Measurements from ENCODE around the gene IQGAP2.
A peak's percentile ranks its signal among the peaks of the same experiment; 100 is the strongest.
"Not testable (repeated sequence)": the region's sequence is repeated elsewhere in the genome, so short reads cannot be mapped to it uniquely, and the experiment has no call there.

Gene IQGAP2

DNA sequence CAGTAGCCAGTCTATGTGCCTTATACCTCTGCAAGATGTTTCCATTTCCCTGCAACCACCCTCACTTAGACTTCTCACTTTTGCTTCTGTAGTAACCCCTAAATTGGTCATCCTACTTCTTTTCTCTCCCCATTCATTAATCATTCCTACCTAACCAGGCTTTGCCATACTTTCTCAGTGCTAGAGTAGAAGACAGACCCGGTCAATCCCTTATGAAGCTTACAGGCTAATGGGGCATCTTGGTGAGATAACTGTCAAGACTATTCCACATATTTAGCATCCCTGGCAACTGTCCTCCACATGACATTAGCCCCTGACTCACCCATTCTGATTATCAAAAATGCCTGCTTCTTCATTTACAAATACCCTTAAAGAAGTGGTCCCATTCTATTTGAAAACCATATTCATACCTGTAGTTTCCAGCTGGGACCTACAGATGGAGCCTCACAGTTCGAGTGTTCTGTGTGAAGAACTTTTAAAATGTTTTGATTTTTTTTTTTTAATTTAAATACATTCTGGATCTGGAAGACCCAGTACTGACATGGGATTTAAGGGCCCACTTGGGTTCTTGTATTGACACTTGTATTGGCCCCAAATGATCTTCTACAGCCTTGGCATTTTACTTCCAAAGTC, 199.1 kb downstream of the IQGAP2 start:
- no peak for DNase-seq (ENCODE audit: low read depth in 4 of 4, low spot score in 1 of 4)

DNA sequence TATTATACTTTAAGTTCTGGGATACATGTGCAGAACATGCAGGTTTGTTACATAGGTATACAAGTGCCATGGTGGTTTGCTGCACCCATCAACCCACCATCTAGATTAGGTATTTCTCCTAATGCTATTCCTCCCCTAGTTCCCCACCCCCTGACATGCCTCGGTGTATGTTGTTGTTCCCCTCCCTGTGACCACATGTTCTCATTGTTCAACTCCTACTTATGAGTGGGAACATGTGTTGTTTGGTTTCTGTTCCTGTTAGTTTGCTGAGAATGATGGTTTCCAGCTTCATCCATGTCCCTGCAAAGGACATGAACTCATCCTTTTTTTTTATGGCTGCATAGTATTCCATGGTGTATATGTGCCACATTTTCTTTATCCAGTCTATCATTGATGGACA, 200.9 kb downstream of the IQGAP2 start:
- DNase-seq (ENCODE audit: low read depth in 4 of 4, low spot score in 1 of 4), result not testable (repeated sequence)

DNA sequence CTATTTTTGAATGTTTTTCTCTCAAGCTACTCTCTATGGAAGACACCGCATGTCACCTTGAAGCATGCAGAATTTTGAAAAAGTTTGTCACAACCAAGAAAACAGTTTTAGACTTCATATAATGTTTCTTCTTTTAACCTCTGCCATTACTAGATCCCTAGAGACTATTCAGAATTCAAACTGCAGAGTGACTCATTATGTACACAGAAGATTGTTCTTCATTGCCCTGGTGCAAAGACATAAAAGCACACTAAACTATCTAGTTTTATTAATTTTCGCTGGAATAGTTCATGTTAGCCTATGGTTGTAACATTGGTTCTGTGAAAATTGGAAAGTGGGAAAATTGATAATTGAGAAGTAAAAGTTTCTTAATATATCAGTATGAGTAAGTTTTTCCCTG, 201.8 kb downstream of the IQGAP2 start:
- DNase-seq (ENCODE audit: low read depth in 4 of 4, low spot score in 1 of 4), result no peak

DNA sequence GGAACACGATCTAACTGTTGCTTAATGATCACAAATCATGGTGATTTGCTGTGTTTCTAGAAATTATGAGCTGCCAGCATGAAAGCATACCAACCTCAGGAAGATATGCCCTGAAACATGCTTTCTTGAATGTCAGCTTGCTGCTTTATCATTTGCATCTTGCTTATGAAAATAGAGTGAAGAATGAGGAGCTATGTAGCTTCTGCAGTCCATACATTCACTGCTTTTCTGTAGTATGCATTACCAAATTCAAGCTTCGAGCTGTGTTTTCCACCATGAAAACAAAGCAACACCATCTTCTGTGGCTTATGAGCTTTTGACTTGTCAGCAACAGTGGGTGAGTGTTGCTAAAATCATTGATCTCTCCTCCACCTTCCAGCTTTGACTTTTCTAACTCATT, 203.6 kb downstream of the IQGAP2 start:
- no peak for DNase-seq (ENCODE audit: low read depth in 4 of 4, low spot score in 1 of 4)

DNA sequence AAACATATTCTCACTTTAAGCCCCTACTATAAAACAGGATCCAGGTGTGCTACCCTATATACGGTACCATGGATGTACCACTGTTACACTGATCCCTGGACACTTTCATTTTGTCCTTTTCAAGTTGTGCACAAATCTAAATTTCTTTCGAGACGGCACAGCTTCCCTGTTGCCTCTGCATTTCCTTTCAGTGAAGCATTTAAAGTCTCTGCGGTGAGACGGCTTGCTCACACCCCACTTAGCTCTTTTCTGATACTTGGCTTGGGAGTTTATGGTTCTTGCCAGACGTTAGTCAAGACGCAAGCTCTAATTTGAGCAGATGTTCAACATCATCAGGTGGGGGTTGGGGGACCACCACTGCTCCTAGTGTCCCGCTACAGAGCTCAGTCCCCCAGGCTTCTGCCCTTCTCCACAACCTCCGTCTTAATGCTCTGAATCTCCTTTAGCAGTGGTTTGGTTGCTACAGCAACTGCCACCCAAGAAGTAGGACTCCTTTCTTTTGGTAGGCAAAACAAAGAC, 204.3 kb downstream of the IQGAP2 start:
- DNase-seq (ENCODE audit: low read depth in 4 of 4, low spot score in 1 of 4), result no peak

DNA sequence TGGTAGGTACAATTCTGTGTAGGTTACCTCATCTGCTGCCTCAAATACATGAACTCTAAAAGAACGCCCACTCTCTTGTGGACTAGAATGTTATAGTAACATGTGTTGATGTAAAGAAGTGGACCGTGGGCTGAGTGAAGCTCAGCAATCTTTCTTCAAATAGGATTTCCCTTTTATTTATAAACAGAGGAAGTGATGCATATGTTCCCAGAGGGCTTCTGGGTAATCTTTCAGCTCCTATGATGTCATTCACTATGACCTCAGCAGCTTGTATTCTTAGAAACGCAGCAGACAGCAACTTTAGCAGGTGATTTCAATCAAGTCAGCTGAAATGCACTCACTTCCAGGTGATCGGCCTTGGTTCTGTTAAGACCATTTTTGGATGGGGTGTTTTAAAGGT, 205.7 kb downstream of the IQGAP2 start:
- DNase-seq (ENCODE audit: low read depth in 4 of 4, low spot score in 1 of 4), result no peak

DNA sequence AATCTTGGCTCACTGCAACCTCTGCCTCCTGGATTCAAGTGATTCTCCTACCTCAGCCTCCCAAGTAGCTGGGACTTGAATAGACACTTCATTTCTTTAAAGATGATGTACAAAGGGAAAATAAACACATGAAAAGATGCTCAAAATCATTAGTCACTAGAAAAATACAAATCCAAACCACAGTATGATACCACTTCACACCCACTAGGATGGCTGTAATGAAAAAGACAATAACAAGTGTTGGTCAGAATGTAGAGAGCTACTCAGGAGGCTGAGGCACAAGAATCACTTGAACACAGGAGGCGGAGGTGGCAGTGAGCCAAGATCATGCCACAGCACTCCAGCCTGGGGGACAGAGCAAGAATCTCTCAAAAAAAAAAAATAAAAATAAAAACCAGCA, 207.1 kb downstream of the IQGAP2 start:
- no peak for DNase-seq (ENCODE audit: low read depth in 4 of 4, low spot score in 1 of 4)

DNA sequence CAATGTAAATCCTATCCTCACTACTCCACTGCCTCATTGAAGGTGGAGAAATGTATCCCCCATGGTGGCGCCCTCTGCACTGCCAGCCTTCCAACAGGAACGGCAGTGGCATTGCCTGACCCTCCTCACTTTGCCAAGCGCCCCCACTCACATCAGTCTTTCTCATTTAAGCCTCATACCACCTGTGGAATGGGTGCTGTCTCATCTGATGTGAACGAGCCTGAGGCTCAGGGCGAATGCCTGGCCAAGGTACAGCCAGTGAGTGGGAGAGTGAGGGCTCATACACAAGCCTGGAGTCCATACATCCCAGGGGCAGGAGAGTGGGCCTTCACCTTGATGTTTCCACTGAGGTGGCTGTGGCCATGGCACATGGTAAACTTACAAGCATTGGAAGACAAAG, 209.9 kb downstream of the IQGAP2 start:
- no peak for DNase-seq (ENCODE audit: low read depth in 4 of 4, low spot score in 1 of 4)

DNA sequence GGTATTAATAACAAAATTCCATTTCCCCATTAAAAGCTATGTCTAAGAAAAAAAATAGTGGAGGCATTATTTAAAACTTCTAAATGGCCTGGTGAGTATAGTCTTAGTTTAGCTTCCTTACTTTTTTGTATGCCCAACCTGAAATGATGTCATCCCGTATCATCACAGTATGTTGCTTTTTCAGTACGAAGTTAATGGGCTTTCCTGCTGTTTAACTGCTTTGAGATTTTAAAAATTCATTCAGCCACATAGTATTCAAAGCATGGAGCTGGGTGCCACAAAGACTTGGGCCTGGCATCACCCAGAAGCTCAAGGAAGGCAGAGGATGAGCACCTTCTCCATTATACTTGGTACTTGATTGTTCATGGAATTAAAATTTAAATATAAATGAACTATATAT, 212.7 kb downstream of the IQGAP2 start:
- DNase-seq (ENCODE audit: low read depth in 4 of 4, low spot score in 1 of 4), result no peak

DNA sequence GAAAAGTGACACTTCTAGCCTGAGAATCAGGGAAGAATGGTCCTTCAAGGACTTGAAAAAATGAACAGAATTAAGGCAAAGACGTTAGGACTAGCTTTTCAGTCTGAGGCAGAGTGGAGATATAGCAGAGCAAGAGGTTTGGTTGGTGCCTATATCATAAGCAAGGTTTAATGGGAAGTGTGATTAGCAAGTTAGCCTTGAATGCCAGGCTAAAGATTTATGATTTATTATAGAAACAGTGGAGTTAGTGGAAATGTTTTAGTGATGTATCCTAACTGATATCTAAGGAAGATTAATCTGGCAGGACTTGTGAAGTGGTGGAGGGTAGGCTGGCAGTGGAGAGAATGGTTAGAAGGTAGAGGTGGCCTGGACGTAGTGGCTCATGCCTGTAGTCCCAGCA, 213.1 kb downstream of the IQGAP2 start:
- DNase-seq (ENCODE audit: low read depth in 4 of 4, low spot score in 1 of 4), result no peak

DNA sequence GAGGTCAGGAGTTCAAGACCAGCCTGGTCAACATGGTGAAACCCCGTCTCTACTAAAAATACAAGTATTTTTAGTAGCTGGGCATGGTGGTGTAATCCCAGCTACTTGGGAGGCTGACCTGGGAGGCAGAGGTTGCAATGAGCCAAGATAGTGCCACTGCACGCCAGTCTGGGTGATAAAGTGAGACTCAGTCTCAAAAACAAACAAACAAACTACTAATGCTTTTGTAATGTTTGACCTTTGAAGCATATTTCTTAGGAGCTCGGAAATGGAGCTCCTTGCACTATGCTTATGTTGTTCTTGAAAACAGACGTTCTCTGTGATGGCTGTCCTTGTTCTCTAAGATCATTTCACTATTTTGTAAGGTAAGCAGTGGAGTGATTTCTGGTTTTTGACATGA, 214.1 kb downstream of the IQGAP2 start:
- DNase-seq (ENCODE audit: low read depth in 4 of 4, low spot score in 1 of 4), result no peak

DNA sequence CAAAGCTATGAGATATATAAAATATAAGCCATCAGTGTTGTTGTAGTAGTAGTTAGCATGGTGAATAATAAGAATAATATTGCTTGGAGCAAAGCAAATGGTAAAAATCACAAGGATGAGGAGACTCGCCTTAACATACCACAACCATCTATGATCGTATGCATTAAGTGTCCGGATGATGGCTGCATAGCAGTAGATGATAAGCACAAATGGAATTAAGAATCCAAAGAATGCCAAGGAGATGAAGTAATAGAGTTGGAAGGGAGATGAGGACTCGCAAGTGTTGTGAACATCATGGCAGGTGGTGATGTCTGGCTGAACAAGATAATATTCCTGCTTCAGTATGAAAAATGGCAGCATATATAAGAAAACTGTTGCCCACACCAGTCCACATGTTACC, 214.6 kb downstream of the IQGAP2 start:
- no peak for DNase-seq (ENCODE audit: low read depth in 4 of 4, low spot score in 1 of 4)

DNA sequence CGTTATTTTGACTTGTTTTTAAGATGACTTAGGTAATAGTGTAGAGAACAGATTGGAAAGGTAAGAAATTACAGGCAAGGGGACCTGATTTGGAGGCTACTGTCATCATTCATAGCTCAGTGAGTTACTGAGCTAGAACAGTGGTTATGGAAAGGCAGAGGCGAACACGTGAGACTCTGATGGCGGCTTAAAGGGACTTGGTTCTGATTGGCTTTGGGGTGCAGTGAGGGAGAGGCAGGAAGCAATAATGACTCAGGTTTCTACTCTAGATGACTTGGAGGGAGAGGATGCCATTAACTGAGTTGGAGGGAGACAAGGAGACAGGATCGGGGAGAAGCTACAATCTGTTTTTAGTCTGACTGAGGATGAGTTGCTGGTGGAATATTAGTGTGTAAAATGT, 217.1 kb downstream of the IQGAP2 start:
- DNase-seq (ENCODE audit: low read depth in 4 of 4, low spot score in 1 of 4), result no peak

DNA sequence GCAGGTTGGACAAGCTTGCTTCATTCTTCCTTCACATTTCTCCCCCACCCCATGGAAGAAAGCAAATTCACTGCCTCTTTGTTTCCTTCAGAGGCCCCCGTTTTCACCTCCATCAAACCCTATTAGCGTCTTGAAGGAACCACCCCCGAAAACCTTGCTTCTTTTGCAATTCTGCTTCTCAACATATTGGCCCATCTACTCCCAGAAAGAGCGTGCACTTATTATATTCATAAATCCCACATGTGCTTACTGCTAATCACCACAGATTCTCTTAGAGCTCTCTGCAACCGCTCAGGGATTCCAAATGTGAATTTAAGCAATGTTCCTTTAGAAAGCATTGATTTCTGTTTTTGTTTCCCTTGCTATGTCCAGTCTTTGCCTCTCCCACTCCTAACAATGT, 219.0 kb downstream of the IQGAP2 start:
- DNase-seq (ENCODE audit: low read depth in 4 of 4, low spot score in 1 of 4), result no peak

DNA sequence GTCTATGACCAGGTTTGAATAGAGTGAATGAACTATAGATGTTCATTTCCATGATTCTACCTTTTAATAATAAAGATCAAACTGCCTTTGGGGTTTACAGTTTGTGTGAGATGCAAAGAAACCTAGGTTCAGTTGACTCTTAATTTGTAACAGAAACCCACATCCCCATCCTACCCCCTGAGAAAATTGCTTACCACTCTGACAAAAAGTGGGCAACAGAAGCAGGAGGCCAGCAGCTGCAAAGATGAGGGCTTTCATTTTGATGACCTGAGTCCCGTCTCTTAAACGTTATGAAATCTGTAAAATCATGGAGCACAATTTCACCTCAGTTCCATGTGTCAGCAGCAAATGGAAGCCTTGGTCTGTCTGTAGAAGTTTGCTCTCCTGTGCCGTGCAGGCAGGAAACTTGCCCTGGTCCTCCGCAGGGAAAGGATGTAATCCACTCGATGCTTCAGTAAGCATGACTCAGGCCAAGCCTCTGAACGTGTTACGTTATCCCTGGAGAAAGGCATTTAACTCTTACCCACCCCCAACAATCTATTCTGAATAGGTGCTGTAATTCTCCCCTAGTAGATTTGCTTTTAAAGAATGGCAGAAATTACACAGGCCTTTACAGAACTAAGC, 220.0 kb downstream of the IQGAP2 start, which contains the start of gene F2RL2:
Gene F2RL2 (minus strand): TSS at position 431 of the 624 bp plus-strand sequence. CDS start 173 bp downstream, at position 258.
- no peak for DNase-seq (ENCODE audit: low read depth in 4 of 4, low spot score in 1 of 4)

DNA sequence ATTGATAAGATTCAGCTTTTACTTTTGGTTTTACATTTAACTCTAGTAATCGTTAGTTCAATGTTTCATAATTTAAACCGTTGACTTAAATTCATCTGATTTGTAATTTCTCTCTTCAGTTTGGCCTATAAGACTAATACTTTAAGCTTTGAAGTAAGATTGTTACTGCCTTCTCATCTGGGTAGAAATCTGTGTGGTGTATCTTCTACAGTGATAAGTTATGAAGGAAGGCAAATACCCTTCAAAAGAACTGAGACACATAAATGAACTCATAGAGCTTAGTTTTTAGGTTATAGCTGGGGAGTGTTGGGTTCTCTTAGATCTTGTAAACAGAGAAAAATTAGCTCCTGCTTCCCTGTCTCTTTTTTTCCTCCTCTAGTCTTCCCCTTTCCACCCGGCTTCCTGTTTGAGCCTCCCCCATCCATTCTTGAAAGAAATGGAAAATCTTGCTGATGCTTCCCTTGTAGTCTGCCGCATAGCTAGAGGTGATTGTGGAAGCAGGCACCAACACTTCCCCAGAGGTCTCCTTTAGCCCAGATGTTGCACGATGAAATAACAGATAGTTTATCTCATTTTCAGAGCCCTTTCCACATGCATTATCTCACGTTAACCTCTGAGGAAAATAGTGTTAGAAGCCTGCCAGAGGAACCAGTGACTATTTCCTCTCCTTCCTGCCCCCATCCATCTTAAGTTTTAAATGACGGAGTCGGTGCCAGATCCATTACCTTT, 222.2 kb downstream of the IQGAP2 start:
- DNase-seq (ENCODE audit: low read depth in 4 of 4, low spot score in 1 of 4), result no peak

DNA sequence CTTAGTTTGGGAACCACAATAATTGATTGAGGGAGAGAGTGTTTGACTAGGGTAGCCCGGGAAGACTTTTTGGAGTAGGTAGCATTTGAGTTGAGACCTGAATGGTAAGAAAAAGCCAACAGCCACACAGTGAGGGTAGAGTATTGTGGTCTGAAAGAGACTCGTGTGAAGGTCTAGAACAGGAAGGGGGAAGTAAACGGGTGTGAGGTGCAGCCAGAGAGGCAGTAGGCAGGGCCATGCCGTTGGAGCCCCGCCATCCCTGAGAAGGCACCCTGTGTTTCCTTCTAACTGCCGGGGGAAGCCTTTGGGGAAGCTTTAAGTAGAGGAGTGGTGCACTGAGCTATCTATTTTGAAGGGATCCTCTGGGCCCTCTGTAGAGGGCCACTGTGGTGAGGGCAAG, 223.7 kb downstream of the IQGAP2 start:
- no peak for DNase-seq (ENCODE audit: low read depth in 4 of 4, low spot score in 1 of 4)

DNA sequence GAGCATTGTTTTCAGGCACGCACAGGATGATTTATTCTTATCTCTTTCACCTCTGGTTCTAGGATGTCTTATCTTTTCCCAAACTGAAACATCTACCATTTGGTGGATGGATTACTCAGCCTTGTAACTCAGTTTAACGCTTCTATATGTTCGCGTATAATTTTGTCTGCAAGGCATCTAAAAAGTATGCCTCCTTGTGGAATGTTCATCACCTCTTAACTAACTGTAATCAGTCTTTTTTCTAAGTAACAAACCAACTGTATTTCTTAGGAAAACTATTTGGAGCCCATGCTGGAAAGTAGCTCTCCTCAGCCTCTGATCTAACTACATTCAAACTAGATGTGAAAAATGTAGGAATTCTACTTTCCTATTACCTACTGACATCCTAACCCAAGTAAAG, 231.6 kb downstream of the IQGAP2 start:
- DNase-seq (ENCODE audit: low read depth in 4 of 4, low spot score in 1 of 4), result no peak

DNA sequence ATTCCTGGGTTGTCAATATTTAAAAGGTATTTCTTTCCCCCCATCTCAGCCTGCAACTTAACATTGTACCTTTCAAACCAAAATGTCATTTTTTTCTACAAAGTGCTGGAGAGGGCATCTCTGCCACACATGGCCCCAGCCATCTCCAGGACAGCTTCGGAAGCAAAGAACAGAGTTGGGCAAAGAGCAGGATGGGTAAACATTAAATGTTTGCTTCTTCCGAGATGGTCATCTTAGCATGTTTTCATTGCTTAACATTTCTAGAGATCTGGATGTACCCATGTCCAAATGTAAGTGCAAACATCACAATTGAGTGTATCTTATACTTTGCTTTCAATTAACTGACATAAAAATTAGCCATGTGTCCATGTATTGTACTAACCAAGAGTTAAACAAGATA, 234.4 kb downstream of the IQGAP2 start:
- DNase-seq (ENCODE audit: low read depth in 4 of 4, low spot score in 1 of 4), result no peak

DNA sequence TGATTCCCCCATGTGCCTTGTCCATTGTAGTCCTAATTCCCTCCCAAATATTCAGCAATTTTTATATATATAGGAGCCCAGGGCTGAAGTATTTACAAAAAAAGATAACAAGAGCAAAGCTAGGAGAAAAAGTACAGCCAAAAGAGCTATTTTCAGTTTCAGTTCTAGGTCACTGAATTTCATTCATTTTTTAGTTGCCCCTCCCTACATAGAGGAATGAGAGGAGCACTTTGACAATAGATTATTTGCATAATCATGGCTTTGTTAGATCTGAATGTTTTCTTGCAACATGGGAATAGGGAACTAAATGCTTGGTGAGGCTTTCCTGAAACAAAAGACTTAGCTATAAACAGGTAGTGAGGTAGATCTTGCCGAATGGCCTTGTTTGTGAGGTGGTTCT, 235.4 kb downstream of the IQGAP2 start:
- DNase-seq (ENCODE audit: low read depth in 4 of 4, low spot score in 1 of 4), result no peak

DNA sequence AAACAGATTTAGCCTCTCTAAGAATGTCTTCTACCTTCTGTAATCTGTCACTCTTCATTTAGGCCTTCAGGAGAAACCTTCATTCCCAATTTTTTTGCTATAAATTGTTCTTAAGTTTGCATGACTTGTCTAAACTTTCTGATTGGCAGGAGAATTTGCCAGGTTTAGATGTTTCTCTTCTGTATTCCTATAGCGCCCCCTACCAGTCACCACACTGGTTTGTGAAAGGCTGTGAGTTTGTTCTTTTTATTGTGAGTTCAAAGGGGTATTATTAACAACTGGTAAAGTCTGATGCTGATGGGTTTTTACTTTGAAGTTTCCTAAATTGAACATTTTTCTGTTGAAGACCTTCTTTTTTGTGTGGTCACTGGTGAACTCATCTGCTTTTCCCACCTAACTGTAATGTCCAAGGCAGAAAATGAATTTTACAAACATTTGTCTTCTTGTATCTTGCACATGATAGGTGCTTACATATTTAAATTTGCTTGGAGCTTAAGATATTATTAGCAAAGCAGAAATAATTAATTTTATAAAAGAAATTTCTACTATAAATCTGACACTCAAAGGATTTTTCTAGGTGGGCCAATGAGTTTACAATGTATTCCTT, 238.5 kb downstream of the IQGAP2 start:
- DNase-seq (ENCODE audit: low read depth in 4 of 4, low spot score in 1 of 4), result peak; percentile 21 to 45 (median 38)

All from stimulated activated CD4-positive, alpha-beta T cell treated with anti-CD3 and anti-CD28 coated beads, Interleukin-1b, Interleukin-23, amount 100 ng/mL, for 24 hours (primary cell).